NCI-H2227 (cell line): ENCODE results near the gene C3AR1.

Experiments
- DNase-seq: peaks from one replicate; lab custom pipeline; 2025; ENCODE audit not compliant: unreplicated experiment; lab: John Stamatoyannopoulos, UW

Gene C3AR1

DNA sequence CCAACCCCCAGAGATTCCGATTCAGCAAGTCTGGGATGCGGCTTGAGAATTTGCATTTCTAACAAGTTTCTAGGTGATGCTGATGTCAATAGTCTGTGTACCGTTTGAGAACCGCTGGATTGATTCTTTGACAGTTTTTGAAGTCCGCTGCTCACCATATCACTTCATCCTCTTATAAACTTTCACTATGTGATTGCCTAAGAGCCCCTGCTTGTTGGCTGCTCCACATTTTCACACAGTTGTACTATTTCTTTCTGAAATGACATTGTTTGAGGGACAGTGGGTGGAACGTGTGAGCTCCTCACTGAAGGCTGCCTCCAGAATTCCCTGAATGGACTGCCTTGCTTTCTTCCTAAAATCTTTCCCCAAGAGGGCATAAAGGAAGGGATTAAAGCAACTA is 7.7 kb downstream of the C3AR1 start:
- DNase-seq, result no peak

DNA sequence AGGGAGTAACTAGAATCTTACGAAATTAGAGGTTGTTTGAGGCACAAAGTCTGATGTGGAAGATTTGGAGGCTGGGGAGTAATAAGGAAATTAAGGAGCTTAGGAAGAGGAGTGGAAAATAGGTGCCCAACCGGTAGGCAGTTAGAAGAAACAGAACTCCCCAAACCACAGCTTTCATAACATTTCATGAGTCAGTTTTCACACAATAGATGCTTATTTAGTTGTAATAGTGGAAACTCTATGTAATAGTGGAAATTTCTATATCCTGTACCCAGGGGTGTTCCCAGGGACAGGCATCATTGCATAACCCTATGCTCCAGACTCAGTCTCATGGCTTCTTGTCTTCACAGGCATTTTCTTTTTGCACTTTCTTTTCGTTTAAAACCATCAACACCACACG is 8.3 kb downstream of the C3AR1 start:
- DNase-seq, result no peak

DNA sequence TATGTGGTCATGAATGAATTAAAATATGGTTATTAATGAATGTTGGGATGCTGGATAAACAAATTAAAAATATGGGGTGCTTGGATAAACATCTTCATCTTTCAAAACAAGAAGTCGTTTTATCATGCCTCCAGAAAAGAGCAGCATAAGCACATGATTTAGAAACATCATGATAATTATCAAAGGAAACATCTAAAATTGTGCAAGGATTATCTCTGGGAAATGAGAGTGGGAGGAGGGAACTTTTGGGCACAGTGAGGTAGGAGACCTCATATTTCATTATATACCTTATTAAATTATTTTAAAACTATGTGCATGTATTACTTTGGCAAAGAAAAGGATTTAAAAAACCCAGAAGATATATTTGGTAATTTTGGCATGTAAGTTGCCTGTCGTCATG is 8.9 kb downstream of the C3AR1 start:
- no peak for DNase-seq

DNA sequence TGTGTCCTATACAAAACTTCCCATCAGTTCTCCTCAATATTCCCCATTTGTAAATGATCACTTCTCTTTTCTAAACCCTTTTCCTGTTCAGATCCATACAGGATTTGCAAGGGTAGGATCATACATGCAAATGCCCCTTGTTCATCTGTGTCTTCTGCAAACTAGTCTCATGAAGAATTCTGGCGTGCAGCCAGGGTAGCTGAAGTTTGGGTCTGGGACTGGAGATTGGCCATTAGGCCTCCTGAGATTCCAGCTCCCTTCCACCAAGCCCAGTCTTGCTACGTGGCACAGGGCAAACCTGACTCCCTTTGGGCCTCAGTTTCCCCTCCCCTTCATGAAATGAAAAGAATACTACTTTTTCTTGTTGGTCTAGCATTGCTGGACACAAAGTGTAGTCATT is 11.3 kb downstream of the C3AR1 start:
- DNase-seq, result no peak

DNA sequence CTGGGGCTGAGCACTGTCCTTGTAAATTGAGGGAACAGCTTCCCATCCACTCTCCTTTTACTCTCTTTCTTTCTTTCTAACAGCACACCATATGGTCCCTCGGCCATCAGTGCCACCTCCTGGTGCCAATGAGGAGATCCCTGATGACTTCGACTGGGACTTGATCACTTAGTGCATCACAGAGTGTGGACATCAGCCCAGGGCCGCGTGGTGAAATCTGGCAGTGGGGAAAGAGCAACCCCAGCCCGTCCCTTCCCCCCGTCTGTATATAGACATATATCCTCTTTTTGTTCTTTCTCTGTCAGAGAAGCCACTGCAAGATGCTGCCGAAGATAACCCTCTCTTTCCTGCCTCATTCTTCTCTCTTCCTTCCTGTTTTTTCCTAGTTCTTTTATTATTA is 13.5 kb downstream of the C3AR1 start:
- DNase-seq, result no peak

DNA sequence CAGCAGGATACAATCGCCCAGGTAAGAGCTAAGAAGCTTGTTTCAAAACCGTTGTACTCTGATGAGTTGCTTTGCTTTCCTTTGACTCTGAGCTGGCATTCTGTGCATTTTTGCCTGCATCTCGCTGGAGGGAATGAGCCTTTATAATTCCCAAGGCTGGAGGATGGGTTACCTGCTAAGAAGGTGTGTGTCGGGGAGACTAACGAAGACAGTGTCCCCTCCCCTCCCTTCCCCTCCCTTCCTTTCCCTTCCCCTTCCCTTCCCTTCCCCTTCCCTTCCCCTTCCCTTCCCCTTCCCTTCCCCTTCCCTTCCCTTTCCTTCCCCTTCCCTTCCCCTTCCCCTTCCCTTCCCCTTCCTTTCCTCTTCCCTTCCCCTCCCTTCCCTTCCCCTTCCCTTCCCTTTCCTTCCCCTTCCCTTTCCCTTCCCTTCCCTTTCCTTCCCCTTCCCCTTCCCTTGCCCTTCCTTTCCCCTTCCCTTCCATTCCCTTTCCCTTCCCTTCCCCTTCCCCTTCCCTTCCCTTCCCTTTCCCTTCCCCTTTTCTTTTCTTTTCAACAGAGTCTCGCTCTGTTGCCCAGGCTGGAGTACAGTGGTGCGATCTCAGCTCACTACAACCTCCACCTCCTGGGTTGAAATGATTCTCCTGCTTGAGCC is 15.4 kb downstream of the C3AR1 start:
- DNase-seq, result no peak

DNA sequence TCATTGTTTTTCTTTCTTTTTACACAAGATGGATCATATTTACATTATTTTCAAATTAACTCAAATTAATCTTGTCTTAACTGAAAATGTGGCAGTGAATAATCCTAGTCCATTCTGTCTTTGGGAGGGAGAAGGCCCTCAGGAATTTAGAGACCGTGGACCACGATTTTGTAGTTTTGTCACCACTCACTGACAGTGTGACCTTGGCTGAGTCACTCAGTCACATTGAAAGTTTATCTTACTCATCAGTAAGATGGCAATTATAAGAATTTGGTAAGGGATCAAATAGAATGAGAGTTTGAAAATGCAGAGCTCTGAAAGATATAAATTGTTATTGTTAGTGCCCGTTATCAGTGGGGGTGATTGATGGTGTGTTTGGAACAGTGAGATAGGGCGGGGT is 17.3 kb downstream of the C3AR1 start:
- no peak for DNase-seq

DNA sequence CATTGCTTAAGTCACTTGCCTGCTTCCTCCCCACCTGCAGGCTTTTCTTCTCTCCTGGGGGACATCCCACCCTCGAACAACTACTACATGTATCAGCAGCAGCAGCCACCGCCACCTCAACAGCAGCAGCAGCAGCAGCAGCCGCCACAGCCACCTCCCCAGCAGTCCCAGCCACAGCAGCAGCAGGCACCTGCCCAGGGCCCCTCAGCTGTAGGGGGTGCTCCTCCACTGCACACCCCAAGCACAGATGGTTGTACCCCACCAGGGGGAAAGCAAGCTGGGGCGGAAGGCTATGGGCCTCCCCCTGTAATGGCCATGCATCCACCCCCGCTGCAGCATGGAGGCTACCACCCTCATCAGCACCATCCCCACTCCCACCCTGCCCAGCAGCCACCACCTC is 18.3 kb downstream of the C3AR1 start:
- DNase-seq, result no peak

DNA sequence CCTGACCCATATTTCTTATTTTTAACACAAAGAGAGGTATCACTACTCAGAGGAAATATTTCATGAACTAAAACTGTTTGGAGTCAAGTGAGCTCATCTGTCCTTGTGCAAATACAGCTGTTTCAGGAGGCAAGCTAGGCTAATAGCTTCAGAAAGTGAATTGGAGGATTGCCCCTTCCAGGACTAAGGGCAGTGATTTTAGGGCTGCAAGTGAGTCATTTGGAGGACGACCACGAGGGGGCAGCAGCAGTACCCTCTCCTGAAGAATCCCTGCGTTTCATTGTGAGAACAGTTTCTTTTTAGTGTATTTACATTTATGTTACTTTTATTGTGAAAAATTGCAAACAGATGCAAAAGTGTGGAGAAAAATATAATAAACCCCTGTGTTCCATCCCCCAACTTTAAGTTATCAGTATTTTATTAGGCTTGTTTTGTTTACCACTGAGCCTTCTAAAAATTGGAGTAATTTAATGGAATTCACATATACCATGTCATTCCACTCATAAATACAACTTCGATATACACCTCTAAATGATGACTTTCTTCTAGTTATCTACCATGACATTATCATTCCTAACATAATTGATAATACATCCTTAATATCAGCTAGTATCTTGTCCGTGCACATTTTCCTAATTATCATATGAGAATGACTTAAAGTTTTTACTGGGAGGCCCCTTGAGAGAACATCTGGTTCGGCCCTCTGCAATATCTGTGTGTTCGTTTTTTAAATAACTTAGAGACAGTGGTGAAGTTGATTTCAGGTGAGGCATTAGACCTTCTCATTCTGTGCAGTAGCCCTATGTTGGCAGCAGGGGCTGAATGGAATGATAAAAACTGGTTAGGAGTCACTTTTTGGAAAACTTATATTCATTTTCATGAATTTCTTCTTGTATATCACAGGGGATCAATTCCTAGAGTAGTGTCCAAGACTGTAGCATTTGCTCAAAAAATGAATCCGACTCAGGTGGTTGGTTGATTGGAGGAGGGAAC is 19.9 kb downstream of the C3AR1 start:
- DNase-seq, result peak; percentile 59

DNA sequence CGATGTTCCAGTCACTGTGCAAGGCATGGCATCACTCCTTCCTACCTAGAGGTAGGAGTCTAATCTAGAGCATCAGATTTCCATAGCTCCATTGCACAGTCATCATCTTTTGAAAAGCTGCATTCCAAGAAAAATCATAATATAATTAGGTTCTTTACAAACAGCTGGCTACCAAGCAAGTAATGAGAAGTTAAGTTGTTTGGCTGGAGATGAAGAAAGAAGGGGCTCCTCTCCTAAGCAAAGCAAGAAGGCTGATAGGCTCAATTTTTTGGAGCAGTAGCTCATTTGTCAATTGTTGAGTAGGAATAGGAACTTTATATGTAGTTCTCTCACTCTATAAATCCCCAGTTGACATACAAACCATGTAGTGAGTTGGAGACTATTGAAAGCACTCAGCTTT is 25.4 kb downstream of the C3AR1 start:
- DNase-seq, result no peak

DNA sequence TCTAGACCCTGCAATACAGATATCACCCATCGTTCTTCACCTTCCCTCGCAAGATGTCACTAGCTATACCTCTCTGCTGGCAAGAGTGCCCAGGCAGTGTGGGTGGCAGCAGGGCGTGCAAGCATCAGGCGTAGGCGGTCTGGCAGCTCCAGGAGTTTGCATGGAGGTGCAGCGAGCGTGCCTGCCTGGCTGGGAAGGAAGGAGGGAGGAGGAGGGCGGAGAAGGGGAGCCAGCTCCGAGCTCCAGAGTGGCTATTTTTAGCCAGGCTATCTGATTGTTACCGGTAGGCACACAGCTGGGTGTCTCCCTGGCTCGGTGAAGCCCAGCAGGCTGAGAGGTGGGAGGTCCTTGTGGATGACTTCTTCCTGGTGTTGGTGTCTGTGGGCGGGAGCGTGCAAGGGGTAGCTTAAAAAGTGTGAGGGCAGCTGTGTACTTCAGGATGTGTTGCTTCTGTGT is 27.5 kb downstream of the C3AR1 start:
- DNase-seq, result peak; percentile 82

DNA sequence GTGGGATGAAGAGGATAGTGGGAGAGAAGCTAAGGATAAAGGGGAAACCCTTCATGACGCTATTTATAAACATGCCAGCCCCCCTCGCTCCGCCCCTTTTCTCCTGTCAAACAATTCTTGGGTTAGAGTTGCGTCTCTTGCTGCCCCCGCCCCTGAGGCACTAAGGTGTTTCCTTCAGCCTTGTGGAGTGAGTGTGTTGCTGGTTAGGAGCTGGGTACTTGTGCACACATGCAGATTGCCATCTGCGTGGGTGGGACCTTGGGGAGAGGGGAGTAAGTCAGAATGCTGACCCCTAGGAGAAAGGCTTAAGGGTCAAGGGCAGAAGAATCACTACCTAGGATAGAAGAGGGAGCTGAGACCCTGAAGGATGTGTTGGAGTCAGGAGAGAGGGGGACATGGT is 28.2 kb downstream of the C3AR1 start:
- DNase-seq, result no peak

DNA sequence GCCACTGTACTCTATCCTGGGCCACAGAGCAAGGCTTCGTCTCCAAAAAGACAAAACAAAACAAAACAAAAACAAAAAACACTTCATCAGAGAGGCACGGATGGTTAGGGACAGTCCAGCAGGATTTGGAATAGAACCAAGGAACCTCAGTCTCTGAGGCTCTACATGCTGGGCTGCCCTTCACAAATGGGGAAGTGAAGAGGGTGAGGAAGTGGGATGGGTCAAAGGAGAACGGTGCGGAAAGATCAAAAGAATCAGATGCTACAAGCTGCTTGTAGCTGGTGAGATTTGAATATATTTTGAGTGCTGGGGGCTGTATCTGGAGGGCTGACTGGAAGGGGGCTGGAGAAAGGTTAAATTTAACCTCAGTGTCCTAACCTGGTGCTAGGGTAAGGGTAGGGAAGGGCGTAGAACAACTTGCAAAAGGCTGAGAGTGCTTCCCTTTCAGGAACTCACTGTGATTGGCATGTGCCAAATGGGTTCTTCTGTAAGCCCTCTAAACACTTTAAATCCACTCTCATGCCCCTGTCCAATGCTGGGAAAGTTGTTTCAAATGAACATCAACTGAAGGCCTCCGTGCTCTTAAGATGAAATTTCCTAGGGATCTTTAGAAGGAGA is 29.0 kb downstream of the C3AR1 start:
- DNase-seq, result no peak

DNA sequence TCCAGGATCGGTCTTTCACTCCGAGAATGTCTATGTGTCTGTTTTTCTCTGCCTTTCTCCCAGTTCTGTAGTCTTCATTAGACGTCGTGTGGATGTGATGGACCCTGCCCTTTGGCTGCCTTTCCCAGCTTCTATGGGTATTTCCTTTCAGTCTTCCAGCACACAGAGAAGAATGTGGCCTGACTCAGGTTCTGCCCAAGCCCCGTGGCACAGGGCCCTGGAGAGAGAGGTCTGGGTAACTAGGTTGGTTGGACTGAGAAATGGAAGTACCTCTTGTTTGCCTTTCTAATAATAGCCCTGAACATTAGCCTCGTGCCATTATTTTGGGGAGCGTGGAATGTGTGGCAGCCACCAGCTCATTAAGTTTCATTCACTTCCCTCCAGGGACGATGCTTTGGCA is 29.8 kb downstream of the C3AR1 start:
- no peak for DNase-seq

DNA sequence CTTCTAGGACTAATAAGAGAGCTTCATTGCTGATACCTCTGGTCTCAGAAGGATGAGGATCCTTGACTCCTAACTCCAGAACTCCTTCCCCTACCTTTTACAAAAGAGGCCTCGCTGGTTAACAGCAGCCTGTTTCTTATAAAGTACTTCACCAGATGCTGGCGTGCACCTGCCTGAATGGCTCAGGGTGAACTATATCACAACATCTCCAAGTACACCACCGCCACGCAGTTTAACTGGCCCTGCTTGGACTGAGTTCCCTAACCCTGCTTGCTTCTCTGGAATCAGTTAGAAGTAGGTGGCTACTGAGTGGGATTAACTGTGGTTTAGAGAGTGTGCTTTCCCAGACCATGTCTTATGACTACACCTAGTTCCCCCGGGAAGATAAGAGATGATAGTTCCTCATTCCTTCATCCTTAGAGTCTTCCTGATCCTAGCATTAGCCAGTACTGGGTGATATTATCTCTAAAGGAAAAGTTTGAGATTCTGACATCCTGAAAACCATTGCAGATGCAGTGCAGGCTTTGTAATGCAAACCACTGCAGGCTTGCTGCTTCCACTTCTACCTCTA is 30.6 kb downstream of the C3AR1 start:
- no peak for DNase-seq

DNA sequence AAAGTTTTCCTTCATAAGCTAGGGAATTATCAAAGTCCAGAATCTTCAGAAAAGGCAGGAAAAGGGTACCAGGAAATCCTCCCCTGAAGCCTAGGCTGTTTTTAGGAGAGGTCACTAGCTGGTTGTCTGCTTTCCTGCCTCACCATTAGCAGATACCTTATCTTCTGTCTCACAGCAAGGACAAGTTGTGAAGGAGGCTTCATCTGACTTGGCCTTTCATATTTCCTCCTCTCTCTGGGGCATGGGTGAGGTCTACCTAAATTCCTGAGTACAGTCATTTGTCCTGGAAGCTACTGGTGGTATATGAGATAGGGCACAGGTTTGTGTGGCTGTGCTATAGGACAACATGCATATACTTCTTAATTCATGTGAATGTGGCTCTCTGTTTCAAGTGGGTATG is 31.4 kb downstream of the C3AR1 start:
- no peak for DNase-seq

DNA sequence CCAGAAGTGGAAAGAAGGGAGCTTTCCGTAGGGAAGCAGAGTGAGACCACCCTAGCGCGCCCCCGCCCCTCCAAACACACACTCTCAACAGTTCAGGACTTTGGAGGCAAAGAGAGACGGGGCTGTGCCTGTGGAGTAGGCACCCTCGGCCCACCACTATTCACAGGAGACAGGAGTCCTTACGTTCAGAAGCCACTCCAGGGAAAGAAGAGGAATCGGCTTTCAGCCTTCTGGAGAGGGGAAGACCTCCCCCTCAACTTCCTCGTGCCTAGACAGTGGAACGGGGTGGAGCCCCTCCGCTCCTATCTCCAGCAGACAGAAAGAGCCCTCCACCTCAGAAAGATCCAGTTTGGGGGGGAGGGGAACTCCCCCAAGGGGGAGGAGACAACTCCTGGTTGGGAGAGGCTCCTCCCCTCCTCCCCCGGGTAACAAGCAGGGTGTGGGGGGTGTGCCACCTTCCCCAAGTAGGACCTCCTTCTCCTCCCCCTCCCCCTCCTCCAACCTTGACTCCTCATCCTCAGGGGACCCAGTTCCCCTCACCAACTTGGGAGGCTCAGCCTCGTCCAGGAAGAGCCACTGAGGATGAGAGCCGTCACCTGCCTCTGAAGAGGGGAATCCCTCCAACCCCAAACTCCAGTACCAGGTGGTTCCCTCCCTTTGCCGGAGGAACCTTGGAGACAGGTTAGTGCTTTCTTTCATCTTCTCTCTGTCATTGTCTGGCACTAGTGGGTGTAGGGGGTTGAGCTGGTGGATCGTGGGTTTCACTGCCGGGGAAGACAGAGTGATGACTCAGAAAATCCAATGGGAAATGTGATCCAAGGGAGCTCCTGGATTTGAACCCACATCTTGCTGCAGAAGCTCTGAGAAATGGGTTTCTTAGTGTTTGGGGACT is 32.8 kb downstream of the C3AR1 start:
- peak; percentile 54 for DNase-seq

DNA sequence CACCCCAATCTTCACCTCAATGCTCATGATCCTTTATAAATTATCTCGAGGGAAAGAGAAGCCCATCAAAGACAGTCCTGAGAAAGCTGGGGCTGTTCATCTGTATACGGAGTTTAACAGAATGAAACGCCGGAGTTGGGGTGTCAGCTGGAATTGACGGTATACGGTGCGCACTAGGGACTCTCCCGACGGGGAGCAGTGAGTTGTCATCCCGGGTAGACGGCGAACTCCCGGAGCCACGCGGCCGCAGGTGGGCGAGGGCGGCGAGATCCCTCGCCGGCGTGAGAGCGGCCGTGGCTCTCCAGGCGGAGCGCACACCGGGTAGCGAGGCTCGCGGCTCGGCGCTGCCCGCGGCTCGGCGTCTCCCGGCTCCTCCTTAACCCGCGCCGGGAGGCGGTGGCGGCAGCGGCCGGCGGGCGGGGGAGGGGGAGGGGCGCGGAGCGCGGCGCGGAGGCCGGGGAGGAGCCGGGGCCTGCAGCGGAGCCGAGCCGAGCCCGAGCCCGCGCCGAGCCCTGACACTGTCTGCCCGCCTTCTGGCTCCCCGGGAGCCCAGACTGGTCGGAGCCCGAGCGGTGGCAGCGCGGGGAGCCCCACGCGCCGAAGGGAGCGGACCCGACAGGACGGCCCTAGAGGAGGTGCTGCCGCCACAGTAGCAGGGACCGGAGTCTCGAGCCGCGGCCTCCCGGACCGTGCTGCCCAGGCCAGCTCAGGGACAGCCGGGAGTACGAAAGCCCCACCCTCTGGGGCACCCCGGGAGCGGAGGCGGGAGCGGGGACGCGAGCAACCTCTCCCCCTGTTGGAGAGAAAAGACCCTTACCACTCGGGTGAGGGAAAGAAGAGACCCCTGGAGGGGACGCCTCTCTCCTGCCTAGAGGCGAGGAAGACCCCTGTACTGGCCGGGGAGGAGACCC is 33.7 kb downstream of the C3AR1 start, which contains the start of gene FOXJ2:
FOXJ2 (plus strand) TSS at position 475 of the 911 bp plus-strand sequence. CDS start 7,117 bp downstream, outside the sequence.
- peak; percentile 69 for DNase-seq

DNA sequence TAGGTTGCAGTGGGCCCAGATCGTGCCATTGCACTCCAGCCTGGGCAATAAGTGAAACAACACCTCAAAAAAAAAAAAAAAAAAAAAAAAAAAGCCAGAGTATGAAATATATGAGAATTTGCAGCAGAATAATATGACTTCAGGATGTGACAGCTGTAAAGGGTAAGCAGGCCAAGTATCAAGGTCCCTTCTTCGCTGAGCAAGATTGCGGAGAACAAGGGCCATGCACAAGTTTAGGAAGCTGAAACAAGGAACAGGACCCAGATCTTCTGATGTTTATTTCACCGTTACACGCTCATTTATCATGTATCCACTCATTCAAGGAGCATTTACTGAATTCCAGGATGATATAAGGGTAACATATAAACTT is 34.3 kb downstream of the C3AR1 start:
- DNase-seq, result no peak
